Thyroid gland (tissue), 4 donors: ENCODE data around the gene LSM3. TPM values are rescaled to one million over a fixed set of nuclear protein-coding genes. Genes with fewer than 3 reads are reported as not detected.

Source experiments
- DNase-seq, 2 donors: peaks; one replicate each; pipeline ENCODE4 v3.0.0-alpha.2; 2019
- H3K27ac ChIP-seq, 3 donors: fragments of 200-600 bp; sonication (generic); 1 replicate in 2 of 3; 2 replicates in 1 of 3; pipeline ENCODE4 v1.5.1; 2016 to 2019; ENCODE audit warnings: mild to moderate bottlenecking in 1 of 3, moderate library complexity in 1 of 3
- H3K27me3 ChIP-seq: fragments of 200-600 bp; sonication (generic); one replicate; pipeline ENCODE4 v1.5.1; 2019
- H3K36me3 ChIP-seq, 2 donors: fragments of 200-600 bp; sonication (generic); one replicate each; pipeline ENCODE4 v1.5.1; 2016 to 2019
- H3K4me1 ChIP-seq, 2 donors: fragments of 200-600 bp; sonication (generic); one replicate each; pipeline ENCODE4 v1.5.1; 2017 to 2019
- H3K4me3 ChIP-seq, 3 donors: fragments of 200-600 bp; sonication (generic); replicated peaks in 1 of 3; 1 replicate in 2 of 3; 2 replicates in 1 of 3; pipeline ENCODE4 v1.5.1; 2016; ENCODE audit warnings: mild to moderate bottlenecking in 1 of 3
- H3K9me3 ChIP-seq: fragments of 200-600 bp; sonication (generic); one replicate; pipeline ENCODE4 v1.5.1; 2017
- CTCF ChIP-seq, 6 experiments: fragments of 200-600 bp in 3 of 6; fragments of 450-650 bp in 3 of 6; sonication (generic) in 3 of 6; IDR thresholded peaks; one replicate each; pipeline ENCODE4 v1.5.1; 2016 to 2019; ENCODE audit warnings: antibody characterized with exemption in 6 of 6, mild to moderate bottlenecking in 2 of 6, inconsistent platforms in 1 of 6, moderate library complexity in 1 of 6
- POLR2A ChIP-seq, 2 donors: fragments of 450-650 bp; IDR thresholded peaks; one replicate each; pipeline ENCODE4 v1.6.1; 2017; ENCODE audit warnings: antibody characterized with exemption in 2 of 2, mild to moderate bottlenecking in 2 of 2, moderate library complexity in 1 of 2
- WGBS, 2 donors: methylation state at CpG; one replicate each; pipeline ENCODE4 v1.1.5; 2017; 5-methylcytosine and 5-hydroxymethylcytosine counted together
- intact Hi-C: fragments of 100-400 bp; cut with DNase I; formaldehyde crosslinking; loops from one replicate; pipeline ENCODE4 v1.15.1; 2023
- total RNA-seq, 4 donors: library from RNA; depleted of rRNA; stranded (reverse); fragments of >200 nt; gene quantifications; one replicate each; pipeline ENCODE4 v1.2.3, GENCODE V29; 2016

LSM3 gene
- total RNA-seq, 4 donors from 2014 or later: 9.9 to 15.6 (median 15.3) TPM

DNA sequence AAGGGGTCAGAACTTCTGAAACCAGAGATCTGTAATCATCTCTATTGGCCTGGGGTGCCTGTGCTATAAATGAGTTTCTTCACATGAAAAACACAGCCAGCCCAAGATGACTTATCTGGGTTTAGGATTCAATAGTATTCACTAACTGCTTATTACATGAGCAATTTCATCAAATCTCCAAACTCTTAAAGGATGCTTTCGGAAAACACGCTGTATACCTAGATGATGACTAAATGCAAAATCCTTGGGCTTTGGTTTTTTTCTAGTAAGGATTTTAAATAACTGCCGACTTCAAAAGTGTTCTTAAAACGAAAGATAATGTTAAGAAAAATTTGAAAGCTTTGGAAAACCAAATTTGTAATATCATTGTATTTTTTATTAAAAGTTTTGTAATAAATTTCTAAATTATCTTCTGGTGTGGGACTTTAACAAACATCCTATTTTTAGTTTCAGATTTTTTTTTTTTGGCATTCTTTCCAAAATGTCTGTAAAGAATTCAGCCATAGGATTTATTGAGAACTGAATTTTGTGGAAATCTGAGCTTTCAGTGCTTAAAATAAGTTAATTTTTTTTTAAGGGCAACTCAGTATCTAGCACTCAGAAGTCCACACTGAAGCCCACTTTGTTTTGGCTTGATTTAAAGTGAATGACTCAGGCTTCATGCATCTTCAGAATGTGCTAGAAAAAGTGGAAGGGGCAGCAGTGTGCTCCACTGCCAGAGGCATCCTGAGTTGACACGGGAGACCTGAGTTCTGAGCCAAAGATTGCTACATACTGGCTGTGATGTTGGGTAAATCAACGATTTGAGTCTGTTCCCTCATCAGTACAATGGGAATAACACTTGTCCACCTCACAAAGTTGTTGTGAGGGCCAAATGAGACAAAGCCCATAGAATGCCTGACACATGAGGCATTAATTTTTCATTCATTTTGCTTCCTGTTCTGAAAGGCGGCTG lies 35.1 kb upstream of the LSM3 start:
- peaks cover 23 to 42% of the 10 kb centered on the region in 2 donors for H3K4me1 ChIP-seq
- peak; percentile 71 to 76 for DNase-seq

DNA sequence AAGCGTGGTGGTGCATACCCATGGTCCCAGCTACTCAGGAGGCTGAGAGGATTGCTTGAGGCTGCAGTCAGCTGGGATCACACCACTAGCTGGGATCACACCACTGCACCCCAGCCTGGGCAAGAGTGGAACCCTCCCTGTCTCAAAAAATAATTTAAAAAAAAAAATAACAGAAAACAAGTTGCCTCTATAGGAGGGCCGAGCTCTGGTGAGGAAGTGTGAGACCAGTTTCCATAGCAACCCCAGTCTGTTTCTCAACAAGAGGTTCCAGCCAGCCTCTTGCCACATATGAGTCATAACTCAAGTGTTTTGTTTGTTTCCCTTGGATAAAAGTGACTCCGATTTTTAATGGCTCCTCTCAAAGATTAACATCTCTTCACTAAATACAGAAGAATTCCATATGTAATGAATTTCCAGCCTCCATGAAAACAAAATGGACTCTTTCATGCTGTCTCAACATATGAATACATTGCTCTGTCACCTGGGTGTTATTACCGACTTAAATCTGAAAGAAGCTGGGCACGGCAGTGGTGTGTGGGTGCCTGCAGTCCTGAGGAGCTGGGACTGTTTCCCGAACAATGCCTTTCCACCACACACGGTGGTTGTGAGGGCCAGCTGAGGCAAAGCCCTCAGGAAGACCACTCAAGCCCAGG lies 34.1 kb upstream of the LSM3 start:
- no peaks in the 10 kb centered on the region for H3K9me3 ChIP-seq
- intact Hi-C loops: no loop called here
- 10 to 14% methylated on average over 7 of the region's 7 CpGs for WGBS, 2 donors
- H3K4me3 ChIP-seq: no peak overlapping the region
- peak; percentile 72 to 74 for DNase-seq
- peak overlapping the region; percentile 92 to 95 (median 95) for H3K27ac ChIP-seq
- no peak for TF ChIP-seq CTCF (IDR thresholded peaks at IDR 0.05)
- TF ChIP-seq POLR2A (IDR thresholded peaks at IDR 0.05): no peak
- H3K36me3 ChIP-seq: peaks cover 12 to 44% of the 10 kb centered on the region in 2 donors
- H3K4me1 ChIP-seq: peaks cover 23 to 42% of the 10 kb centered on the region in 2 donors
- no peaks in the 10 kb centered on the region for H3K27me3 ChIP-seq

More for the DNA sequence above, 35.1 kb upstream of the LSM3 start:
- intact Hi-C loops: no loop called here
- WGBS, 2 donors: 57 to 62% methylated on average over 7 of the region's 7 CpGs
- no peak overlapping the region for H3K4me3 ChIP-seq
- H3K9me3 ChIP-seq: no peaks in the 10 kb centered on the region
- no peak for TF ChIP-seq POLR2A (IDR thresholded peaks at IDR 0.05)
- TF ChIP-seq CTCF (IDR thresholded peaks at IDR 0.05): no peak
- peak overlapping the region; percentile 92 to 95 (median 95) for H3K27ac ChIP-seq
- no peaks in the 10 kb centered on the region for H3K27me3 ChIP-seq
- peaks cover 15 to 44% of the 10 kb centered on the region in 2 donors for H3K36me3 ChIP-seq

DNA sequence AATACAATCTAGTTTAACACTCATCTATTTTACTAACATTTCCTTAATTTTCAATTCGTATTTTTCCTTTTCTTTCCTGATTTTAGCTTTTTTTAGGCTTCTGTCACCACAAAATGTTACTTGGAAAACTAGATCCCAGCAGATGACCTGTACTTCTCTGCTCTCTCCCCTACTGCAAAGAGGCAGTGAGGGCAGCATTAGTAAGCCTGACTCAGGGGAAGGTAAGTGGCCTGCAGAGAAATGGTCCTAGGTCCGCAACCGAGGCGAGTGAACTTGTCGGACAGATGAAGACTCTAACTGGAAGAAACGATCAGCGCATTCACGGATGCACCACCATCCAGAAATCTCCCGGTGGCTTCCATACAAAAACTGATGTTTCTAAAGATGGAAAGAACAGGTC lies 33.4 kb upstream of the LSM3 start:
- no peak for DNase-seq
- Histone ChIP-seq H3K36me3 (peaks cover 12 to 38% of the 10 kb centered on the region in 2 donors), H3K27me3 (no peaks in the 10 kb centered on the region), H3K4me3 (no peak overlapping the region), H3K4me1 (peaks cover 23 to 42% of the 10 kb centered on the region in 2 donors), H3K9me3 (no peaks in the 10 kb centered on the region), H3K27ac (peak overlapping the region; percentile 92 to 95 (median 95))
- intact Hi-C loops: no loop called here
- TF ChIP-seq CTCF (IDR thresholded peaks at IDR 0.05): no peak
- TF ChIP-seq POLR2A (IDR thresholded peaks at IDR 0.05): no peak
- WGBS, 2 donors: 89 to 93% methylated on average over 9 of the region's 9 CpGs

DNA sequence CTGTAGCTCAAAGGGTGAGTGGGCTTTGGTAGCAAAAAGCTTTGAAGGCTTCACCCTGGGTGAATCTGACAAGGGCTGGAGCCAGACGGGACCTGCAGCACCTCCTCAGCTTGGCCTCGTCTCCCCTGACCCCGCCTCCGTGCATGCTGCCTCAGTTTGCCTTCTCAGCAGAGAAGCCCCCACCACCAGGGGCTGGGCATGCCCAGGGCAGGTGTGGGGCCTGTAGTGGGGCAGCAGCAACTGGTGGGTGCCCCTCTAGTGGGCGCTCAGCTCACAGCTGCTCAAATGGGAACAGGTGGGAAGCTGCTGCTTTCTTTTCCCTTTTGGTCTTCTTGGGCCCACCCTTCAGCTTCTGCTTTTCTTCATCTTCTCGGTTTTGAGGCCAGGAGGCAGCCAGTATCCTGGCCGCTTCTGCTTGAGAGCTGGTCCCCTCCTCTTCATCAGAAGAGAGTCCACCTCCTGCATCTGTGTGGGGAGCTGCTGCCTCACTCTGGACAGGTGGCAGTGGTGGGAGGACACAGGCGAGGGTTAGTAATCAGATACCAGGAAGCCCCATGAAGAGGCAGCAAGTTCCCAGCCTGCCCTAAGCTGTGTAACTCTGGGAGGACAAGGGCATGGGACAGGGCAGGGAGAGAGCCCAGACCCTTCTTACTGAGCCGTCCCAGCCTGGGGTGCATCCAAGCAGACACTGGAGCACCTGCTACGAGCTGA lies 32.8 kb upstream of the LSM3 start:
- H3K4me3 ChIP-seq: no peak overlapping the region
- WGBS, 2 donors: 87 to 88% methylated on average over 8 to 10 of the region's 10 CpGs
- peak overlapping the region; percentile 92 to 95 (median 95) for H3K27ac ChIP-seq
- TF ChIP-seq POLR2A (IDR thresholded peaks at IDR 0.05): no peak
- no peak for TF ChIP-seq CTCF (IDR thresholded peaks at IDR 0.05)
- peaks cover 12 to 33% of the 10 kb centered on the region in 2 donors for H3K36me3 ChIP-seq
- no peak for DNase-seq
- H3K4me1 ChIP-seq: peaks cover 23 to 42% of the 10 kb centered on the region in 2 donors
- intact Hi-C loops: no loop called here
- H3K27me3 ChIP-seq: no peaks in the 10 kb centered on the region
- no peaks in the 10 kb centered on the region for H3K9me3 ChIP-seq
